Cardiac fibroblast (primary cell): ENCODE measurements around the gene RAPGEF1.

ENCODE experiments used
- DNase-seq, 2 donors: peaks; one replicate each; pipeline versions ENCODE4 v3.0.0 to v3.0.0-alpha.2; 2010; ENCODE audit warnings: low read depth in 2 of 2
- H3K4me3 ChIP-seq, 2 donors: replicated peaks in 1 of 2; 1 replicate in 1 of 2; 2 replicates in 1 of 2; pipeline ENCODE4 v1.5.1; 2011; ENCODE audit warnings: low read depth in 2 of 2, low read length in 2 of 2, mild to moderate bottlenecking in 2 of 2, moderate library complexity in 1 of 2
- CTCF ChIP-seq: IDR thresholded peaks from one replicate; pipeline ENCODE4 v1.5.1; 2011; ENCODE audit warnings: low read depth, mild to moderate bottlenecking, low read length, inconsistent platforms

The RAPGEF1 gene

GRCh38 chr9:131734781-131735180 lies 5.1 kb downstream of the RAPGEF1 start:
- DNase-seq, result no peak
- no peak overlapping the region for H3K4me3 ChIP-seq
- no peak for TF ChIP-seq CTCF

- DNase-seq, result peak; percentile 45 to 53
- no peak overlapping the region for H3K4me3 ChIP-seq
- no peak for TF ChIP-seq CTCF
Measured at GRCh38 chr9:131734165-131734610, 5.7 kb downstream of the RAPGEF1 start.

GRCh38 chr9:131733541-131734061 lies 6.3 kb downstream of the RAPGEF1 start:
- H3K4me3 ChIP-seq, result no peak overlapping the region
- no peak for TF ChIP-seq CTCF
- peak; percentile 94 to 97 for DNase-seq

GRCh38 chr9:131732636-131733289 lies 7.1 kb downstream of the RAPGEF1 start:
- H3K4me3 ChIP-seq, result no peak overlapping the region
- TF ChIP-seq CTCF, result no peak
- DNase-seq, result no peak

- DNase-seq, result peak; percentile 27 to 48
- no peak for TF ChIP-seq CTCF
- H3K4me3 ChIP-seq, result no peak overlapping the region
Measured at GRCh38 chr9:131732061-131732526, 7.8 kb downstream of the RAPGEF1 start.

GRCh38 chr9:131731644-131732043 lies 8.2 kb downstream of the RAPGEF1 start:
- no peak overlapping the region for H3K4me3 ChIP-seq
- no peak for TF ChIP-seq CTCF
- DNase-seq, result no peak
